Transverse colon (tissue), 4 donors: ENCODE results near the gene ARL5B. TPM values are rescaled to one million over a fixed set of nuclear protein-coding genes. Genes with fewer than 3 reads are reported as not detected.

Source experiments
- DNase-seq: peaks from one replicate; pipeline ENCODE4 v3.0.0-alpha.2; 2019
- H3K27ac ChIP-seq, 4 donors: fragments of 200-600 bp; sonication (generic); 2 replicates each; pipeline ENCODE4 v1.5.1; 2016 to 2018; ENCODE audit warnings: inconsistent platforms in 4 of 4
- H3K27me3 ChIP-seq: fragments of 200-600 bp; sonication (generic); 2 replicates; pipeline ENCODE4 v1.5.1; 2017; ENCODE audit warnings: inconsistent platforms
- H3K36me3 ChIP-seq, 4 donors: fragments of 200-600 bp; sonication (generic); 2 replicates each; pipeline ENCODE4 v1.5.1; 2017 to 2019; ENCODE audit warnings: inconsistent platforms in 4 of 4
- H3K4me1 ChIP-seq, 4 donors: fragments of 200-600 bp; sonication (generic); 2 replicates each; pipeline ENCODE4 v1.5.1; 2017 to 2020; ENCODE audit warnings: inconsistent platforms in 4 of 4
- H3K4me3 ChIP-seq, 4 donors: fragments of 200-600 bp; sonication (generic); 1 replicate in 1 of 4; 2 replicates in 3 of 4; pipeline versions ENCODE4 v1.5.1 to v1.6.1; 2017 to 2019; ENCODE audit warnings: inconsistent platforms in 4 of 4
- H3K9me3 ChIP-seq, 2 donors: fragments of 200-600 bp; sonication (generic); 2 replicates each; pipeline ENCODE4 v1.5.1; 2017 to 2019; ENCODE audit warnings: inconsistent platforms in 2 of 2
- CTCF ChIP-seq, 5 experiments: fragments of 200-600 bp in 3 of 5; fragments of 450-650 bp in 2 of 5; sonication (generic) in 3 of 5; IDR thresholded peaks; 1 replicate in 2 of 5; 2 replicates in 3 of 5; pipeline ENCODE4 v1.5.1; 2016 to 2017; ENCODE audit warnings: antibody characterized with exemption in 5 of 5, inconsistent platforms in 3 of 5, mild to moderate bottlenecking in 2 of 5, moderate library complexity in 1 of 5
- EP300 ChIP-seq: sonication (generic); formaldehyde crosslinking; IDR thresholded peaks from one replicate; pipeline ENCODE4 v1.6.1; 2017; ENCODE audit warnings: antibody characterized with exemption, low read depth
- POLR2A ChIP-seq: fragments of 450-650 bp; IDR thresholded peaks from one replicate; pipeline ENCODE4 v1.6.1; 2016; ENCODE audit warnings: antibody characterized with exemption, mild to moderate bottlenecking, moderate library complexity
- POLR2AphosphoS5 ChIP-seq, 3 donors: sonication (generic); formaldehyde crosslinking; IDR thresholded peaks; one replicate each; pipeline ENCODE4 v1.6.1; 2016; ENCODE audit warnings: antibody characterized with exemption in 3 of 3
- WGBS, 2 donors: methylation state at CpG; one replicate each; pipeline ENCODE4 v1.1.5; 2018; ENCODE audit warnings: low coverage in 1 of 2; 5-methylcytosine and 5-hydroxymethylcytosine counted together
- in situ Hi-C, 4 donors: fragments of 200-750 bp; cut with MboI; loops; one replicate each; pipeline versions ENCODE4 v1.15.0 to v1.15.1; 2017; ENCODE audit warnings: low sequenced_read_pairs in 3 of 4, low pct_ligation_motif_present in 1 of 4, low pct_unique_long_range_greater_than_20kb in 1 of 4
- intact Hi-C: fragments of 100-400 bp; cut with DNase I; formaldehyde crosslinking; loops from one replicate; pipeline ENCODE4 v1.15.1; 2023; ENCODE audit warnings: low total_unique reads
- total RNA-seq, 4 donors: library from RNA; depleted of rRNA; stranded (reverse); fragments of >200 nt; gene quantifications; one replicate each; pipeline ENCODE4 v1.1.0, GENCODE V29; 2016

Gene ARL5B
- total RNA-seq, 4 donors from 2014 or later = 15.8 to 24.1 (median 18.7) TPM

GRCh38 chr10:18685555-18685954 is 26.3 kb downstream of the ARL5B start:
- Histone ChIP-seq H3K27ac (no peak overlapping the region), H3K4me3 (no peak overlapping the region), H3K36me3 (no peaks in the 10 kb centered on the region), H3K9me3 (no peaks in the 10 kb centered on the region), H3K4me1 (no peaks in the 10 kb centered on the region), H3K27me3 (no peaks in the 10 kb centered on the region)
- in situ Hi-C loops = no loop called here
- intact Hi-C loops = no loop called here
- no peak for TF ChIP-seq POLR2AphosphoS5 (IDR thresholded peaks at IDR 0.05)
- TF ChIP-seq CTCF (IDR thresholded peaks at IDR 0.05) = no peak
- TF ChIP-seq EP300 = no peak
- no peak for TF ChIP-seq POLR2A
- 87 to 91% methylated on average over 6 to 7 of the region's 7 CpGs for WGBS, 2 donors
- DNase-seq = no peak

- Histone ChIP-seq H3K9me3 (no peaks in the 10 kb centered on the region), H3K27me3 (no peaks in the 10 kb centered on the region), H3K27ac (no peak overlapping the region), H3K4me1 (no peaks in the 10 kb centered on the region), H3K4me3 (no peak overlapping the region), H3K36me3 (no peaks in the 10 kb centered on the region)
- TF ChIP-seq EP300 (no peak), POLR2AphosphoS5 (IDR thresholded peaks at IDR 0.05) (no peak), POLR2A (no peak), CTCF (IDR thresholded peaks at IDR 0.05) (no peak)
- intact Hi-C loops = loop anchor here (2.0 kb wide), 1 partner anchor 36 kb away; the partner anchor contains the start of gene NSUN6
- WGBS, 2 donors = 83 to 85% methylated on average over 6 to 7 of the region's 7 CpGs
- no peak for DNase-seq
- in situ Hi-C loops = no loop called here
Measured at GRCh38 chr10:18687195-18687594, 28.0 kb downstream of the ARL5B start.

- no peak for DNase-seq
- Histone ChIP-seq H3K4me3 (no peak overlapping the region), H3K9me3 (no peaks in the 10 kb centered on the region), H3K36me3 (no peaks in the 10 kb centered on the region), H3K27me3 (no peaks in the 10 kb centered on the region), H3K4me1 (no peaks in the 10 kb centered on the region), H3K27ac (no peak overlapping the region)
- 68 to 83% methylated on average over 3 to 5 of the region's 5 CpGs for WGBS, 2 donors
- in situ Hi-C loops (no loop called here), intact Hi-C loops (loop anchor here (2.0 kb wide), 1 partner anchor 37 kb away; the partner anchor contains the start of gene NSUN6)
- TF ChIP-seq CTCF (IDR thresholded peaks at IDR 0.05) (no peak), EP300 (no peak), POLR2A (no peak), POLR2AphosphoS5 (IDR thresholded peaks at IDR 0.05) (no peak)
Measured at GRCh38 chr10:18687706-18688105, 28.5 kb downstream of the ARL5B start.

- Histone ChIP-seq H3K27ac (no peak overlapping the region), H3K4me1 (no peaks in the 10 kb centered on the region), H3K9me3 (no peaks in the 10 kb centered on the region), H3K4me3 (no peak overlapping the region), H3K27me3 (no peaks in the 10 kb centered on the region), H3K36me3 (no peaks in the 10 kb centered on the region)
- in situ Hi-C loops (no loop called here), intact Hi-C loops (no loop called here)
- DNase-seq = no peak
- peak in 2 of 5 experiments; percentile 17 for TF ChIP-seq CTCF (IDR thresholded peaks at IDR 0.05)
- TF ChIP-seq POLR2A = no peak
- TF ChIP-seq POLR2AphosphoS5 (IDR thresholded peaks at IDR 0.05) = no peak
- WGBS, 2 donors = 9 to 19% methylated on average over 3 of the region's 3 CpGs
Measured at GRCh38 chr10:18689498-18689897, 30.3 kb downstream of the ARL5B start.
